ENCODE measurements around the gene CARM1. TPM values are rescaled to one million over a fixed set of nuclear protein-coding genes. Genes with fewer than 3 reads are reported as not detected.

CARM1 gene
- polyA plus RNA-seq, 3 donors = 40.8 to 56.5 (median 46.2) TPM

DNA sequence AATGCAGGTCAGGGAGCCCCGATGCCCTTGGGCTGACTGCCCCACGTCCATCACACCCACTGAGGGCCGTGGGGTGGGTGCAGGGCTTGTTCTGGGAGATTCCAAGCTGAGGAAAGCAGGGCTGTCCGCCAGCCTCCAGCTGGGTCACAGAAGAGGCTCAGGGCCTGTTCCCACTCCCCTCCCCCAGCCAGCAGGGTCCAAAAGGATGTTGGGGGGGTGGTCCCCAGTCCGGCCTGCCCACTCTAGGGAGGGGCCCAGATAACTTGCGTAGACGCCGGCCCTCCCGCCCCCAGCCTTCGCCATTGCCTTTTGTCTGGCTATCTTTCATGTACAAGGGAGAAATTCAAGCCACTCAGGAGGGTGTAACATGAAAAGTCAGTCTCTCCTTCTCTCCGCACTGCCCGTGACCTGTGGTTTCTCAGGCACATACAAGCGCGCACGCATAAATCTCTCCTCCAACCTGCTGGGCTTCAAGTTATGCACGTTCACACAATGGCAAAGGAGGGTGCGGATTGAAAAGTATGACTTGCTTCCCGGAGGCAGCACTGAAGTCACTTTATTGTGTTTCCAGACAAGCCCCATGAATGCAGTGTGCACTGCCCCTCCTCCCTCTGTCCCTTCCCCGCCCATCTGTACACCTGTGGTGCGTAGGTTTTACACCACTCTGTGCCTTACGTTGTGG, 20.2 kb downstream of the CARM1 start:
- DNase-seq (ENCODE audit: extremely low read depth in 1 of 11, low read depth in 9 of 11, low spot score in 4 of 11) = peak in 5 of 11 donors; percentile 64 to 77 (median 71)

DNA sequence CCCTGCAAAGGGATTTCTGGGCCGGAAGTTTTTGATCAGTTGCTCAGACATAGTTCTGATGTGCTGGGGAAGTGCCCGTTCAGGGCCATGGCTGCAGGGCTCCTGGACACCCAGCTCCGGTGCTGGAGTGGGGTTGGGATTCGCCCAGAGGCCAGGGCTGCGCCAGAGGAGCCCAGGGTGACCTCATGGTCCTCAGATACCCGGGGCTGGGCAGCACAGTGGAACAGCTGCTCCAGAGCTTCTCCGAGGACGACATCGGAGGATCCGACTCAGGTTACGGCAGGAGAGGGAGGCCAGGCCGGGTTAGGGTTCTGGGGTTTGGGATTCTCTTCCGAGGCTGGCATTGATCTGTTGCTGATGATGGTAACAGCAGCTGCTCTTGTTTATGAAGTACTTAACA, 20.9 kb downstream of the CARM1 start:
- no peak for DNase-seq (ENCODE audit: extremely low read depth in 1 of 11, low read depth in 9 of 11, low spot score in 4 of 11)

DNA sequence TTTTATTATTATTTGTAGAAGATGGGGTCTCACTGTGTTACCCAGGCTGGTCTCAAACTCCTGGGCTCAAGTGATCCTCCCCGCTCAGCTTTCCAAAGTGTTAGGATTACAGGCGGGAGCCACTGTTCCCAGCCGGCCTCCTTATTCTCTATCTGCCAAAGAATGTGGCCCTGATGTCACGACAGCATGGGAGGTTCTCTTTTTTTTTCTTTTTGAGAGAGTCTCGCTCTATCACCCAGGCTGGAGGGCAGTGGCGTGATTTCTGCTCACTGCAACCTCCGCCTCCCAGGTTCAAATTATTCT, 23.5 kb downstream of the CARM1 start:
- no peak for DNase-seq (ENCODE audit: extremely low read depth in 1 of 11, low read depth in 9 of 11, low spot score in 4 of 11)

DNA sequence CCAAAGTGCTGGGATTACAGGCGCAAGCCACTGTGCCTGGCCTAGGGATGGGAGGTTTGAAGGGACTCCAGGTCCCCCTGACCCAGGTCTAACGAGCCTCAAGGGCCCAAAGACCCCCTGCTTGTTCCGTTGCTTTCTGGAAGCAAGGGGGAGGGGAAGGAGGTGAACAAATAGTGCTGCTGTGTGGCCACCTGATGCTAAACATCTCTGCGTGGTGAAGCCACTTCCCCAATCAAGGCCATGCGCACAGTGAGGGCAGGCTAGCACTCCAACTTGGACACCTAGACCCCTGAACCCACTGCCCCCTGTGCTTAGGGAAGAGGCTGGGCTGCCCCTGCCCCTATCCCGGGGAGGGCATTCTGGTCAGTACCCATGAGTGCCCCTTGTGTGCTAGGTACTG, 24.0 kb downstream of the CARM1 start:
- DNase-seq (ENCODE audit: extremely low read depth in 1 of 11, low read depth in 9 of 11, low spot score in 4 of 11) = no peak

DNA sequence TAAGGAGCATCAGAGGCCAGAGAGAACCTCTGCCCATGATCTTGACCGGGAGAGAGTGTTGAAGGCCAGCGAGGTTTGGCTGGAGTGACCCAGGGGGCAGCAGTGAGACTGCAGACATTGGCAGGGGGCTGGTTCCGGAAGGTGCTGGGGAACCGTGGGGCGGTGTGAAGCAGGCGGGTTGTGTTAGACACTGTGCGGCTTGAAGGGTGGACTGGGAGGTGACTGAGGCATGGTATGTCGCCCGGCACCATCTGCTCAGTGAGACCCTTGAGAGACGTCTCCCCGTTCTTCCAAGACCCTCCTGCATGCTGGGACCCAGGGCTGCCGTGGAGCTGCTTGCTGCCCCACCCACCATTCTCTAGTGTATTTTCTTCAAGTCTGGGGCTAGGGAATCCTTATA, 24.6 kb downstream of the CARM1 start:
- DNase-seq (ENCODE audit: extremely low read depth in 1 of 11, low read depth in 9 of 11, low spot score in 4 of 11) = no peak

DNA sequence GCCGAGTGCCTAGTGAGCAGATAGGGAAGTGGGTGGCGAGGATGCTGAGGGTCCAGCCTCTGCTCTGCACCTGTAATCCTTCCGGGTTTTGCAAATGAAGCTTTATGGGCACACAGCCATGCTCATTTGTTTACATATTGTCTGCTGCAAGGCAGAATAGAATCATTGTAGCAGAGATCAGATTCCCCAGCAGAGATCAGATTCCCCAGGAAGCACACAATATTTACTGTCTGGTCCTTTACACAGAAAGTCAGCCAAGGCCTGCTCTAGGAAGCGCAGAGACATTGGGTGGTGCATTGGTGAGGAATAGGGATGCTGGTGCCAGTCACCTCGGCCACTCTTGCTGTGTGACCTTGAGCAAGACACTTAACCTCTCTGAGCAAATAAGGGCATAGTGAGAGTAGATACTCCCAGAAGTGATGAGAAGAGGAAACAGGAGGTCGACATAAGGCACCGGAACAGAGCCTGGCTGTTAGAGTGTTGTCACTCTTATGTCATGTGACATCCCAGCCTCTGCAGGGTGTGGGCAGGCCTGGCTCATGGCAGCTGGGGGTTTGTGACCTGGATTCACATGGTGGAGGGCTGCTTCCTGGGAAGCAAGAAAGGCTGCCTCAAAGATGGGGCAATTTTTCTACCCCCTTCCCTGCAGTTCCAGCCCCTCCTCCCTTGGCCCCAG, 25.6 kb downstream of the CARM1 start:
- DNase-seq (ENCODE audit: extremely low read depth in 1 of 11, low read depth in 9 of 11, low spot score in 4 of 11) = no peak

DNA sequence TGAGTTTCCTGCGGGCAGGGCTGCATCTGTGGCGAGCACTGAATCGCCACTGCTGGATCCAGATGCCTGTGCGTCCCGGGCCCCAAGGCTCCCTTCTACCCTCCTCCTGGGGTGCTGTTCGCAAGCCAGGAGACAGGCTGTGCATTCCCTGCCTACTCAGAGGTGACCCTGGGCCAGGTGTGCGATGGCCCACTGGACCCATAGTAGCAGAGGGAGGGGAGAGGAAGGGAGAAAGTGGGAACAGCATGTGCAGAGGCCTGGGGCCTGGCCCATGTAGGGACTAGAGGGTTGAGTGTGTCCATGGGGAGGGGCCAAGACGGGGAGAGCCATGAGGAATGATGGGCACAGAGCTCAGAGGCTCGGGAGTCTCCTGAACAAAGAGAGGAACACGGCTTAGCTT, 27.3 kb downstream of the CARM1 start:
- no peak for DNase-seq (ENCODE audit: extremely low read depth in 1 of 11, low read depth in 9 of 11, low spot score in 4 of 11)

DNA sequence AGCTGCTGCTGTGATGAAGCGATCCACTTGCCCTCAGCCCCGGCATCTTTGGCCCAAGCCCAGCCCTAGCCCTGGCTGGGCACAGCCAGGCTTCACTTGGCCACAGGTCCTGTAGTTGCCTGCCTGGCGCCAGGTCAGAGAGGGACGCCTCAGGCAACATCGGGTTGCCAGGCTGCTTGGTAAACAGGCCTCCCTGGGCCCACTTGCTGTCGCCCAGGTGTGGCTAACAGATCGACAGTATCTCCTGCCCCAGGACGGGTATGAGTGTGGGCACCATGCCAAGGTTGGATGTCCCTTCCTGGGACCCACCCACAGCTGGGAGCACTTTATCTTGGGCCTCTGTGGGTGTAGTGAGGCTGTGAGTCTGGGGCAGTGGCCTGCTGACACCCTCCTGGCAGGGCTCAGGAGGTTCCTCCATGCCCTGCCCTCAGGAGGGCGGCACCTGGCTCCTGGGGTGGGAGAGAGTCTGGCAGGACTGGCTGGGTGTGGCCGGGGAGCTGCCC, 27.8 kb downstream of the CARM1 start:
- no peak for DNase-seq (ENCODE audit: extremely low read depth in 1 of 11, low read depth in 9 of 11, low spot score in 4 of 11)

DNA sequence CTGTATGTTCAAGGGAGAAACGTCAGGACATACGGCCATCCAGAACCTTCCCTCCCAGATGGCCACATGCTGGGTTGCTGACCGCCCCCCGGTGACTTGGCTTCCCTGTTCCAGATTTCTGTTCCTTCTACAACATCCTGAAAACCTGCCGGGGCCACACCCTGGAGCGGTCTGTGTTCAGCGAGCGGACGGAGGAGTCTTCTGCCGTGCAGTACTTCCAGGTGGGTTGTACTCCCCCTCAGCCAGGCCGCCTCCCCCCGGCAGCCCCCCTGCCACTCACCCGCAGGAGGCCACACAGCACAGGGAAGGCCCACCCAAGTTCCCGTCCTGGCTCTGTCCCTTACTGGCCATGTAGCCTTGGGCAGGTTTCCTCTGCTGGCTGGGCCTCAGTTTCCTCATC, 36.6 kb downstream of the CARM1 start:
- no peak for DNase-seq (ENCODE audit: extremely low read depth in 1 of 11, low read depth in 9 of 11, low spot score in 4 of 11)

DNA sequence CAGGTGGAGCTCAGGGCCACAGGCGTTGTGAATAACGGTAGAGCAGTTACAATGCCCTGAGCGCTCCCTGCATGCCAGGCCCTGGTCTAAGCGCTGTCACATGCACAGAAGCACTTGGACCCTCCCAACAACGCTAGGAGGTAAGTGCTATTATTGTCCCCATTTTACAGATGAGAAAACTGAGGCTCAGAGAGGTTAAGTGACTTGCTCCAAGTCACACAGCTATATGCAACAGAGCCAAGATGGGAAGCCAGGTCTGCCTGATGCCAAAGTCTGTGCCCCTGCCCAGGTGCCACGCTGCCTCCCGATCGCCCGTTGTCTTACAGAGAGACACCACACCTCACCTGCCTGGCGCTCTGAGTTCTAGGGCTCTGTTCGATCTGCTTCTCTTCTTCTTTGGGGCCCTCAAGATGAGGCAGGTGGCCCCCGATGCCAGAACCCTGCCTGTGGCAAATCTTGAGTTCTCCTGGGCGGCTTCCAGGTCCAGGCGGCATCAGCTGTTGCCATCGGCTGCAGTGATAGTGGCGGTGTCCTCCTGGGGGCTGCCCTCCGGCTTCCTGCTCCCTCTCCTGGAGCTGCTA, 37.1 kb downstream of the CARM1 start:
- DNase-seq (ENCODE audit: extremely low read depth in 1 of 11, low read depth in 9 of 11, low spot score in 4 of 11) = no peak

DNA sequence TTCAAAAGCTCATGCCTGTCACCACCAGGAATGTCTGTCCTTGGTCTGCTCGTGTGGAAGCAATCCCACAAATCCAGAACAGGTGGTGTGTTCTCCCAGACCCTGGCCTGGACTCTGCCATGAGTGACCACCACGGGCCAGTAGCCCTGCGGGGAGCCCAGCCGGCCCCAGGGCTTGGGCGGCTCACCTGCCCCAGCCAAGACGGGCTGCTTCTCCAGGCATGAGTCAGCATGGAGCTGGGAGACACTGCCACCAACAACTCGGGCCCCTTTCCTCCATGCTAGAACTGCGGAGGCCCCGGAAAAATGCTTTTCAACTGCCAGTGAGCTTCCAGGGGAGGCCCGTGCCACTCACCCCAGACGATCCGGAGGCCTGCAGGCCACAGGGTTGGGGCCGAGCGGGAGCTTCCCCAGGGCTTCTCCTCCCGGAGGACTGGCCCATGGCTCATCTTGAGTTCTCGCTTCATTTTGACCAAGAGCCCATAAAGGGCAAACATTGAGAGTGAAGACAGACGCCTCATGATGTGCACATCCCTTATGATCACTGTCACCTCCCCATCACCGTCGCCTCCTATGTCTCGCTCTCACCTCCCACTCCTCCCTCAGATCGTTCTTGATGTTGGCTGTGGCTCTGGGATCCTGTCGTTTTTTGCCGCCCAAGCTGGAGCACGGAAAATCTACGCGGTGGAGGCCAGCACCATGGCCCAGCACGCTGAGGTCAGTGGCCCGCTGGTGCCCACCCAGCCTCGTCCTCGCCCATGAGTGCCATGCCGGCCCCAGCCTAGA, 40.4 kb downstream of the CARM1 start:
- DNase-seq (ENCODE audit: extremely low read depth in 1 of 11, low read depth in 9 of 11, low spot score in 4 of 11) = no peak

DNA sequence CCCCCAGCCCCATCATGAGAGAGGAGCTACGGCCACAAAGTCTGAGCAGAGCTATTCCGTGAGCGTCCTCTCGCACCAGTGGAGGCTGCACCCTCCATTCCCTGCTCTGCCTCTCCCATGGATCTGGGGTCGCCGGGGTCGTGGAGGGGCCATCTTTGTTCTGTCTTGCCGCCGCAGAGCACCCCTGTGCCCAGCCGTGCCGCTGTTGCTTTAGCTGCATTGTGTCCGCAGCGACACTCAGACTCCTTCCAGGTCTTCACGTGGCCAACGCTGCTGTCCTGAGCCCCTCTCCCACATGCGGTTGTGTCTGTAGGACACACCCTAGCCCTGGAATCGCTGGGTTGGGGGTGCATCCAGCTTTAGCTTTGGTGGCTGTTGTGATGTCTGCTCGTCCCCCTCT, 41.3 kb downstream of the CARM1 start:
- DNase-seq (ENCODE audit: extremely low read depth in 1 of 11, low read depth in 9 of 11, low spot score in 4 of 11) = no peak

DNA sequence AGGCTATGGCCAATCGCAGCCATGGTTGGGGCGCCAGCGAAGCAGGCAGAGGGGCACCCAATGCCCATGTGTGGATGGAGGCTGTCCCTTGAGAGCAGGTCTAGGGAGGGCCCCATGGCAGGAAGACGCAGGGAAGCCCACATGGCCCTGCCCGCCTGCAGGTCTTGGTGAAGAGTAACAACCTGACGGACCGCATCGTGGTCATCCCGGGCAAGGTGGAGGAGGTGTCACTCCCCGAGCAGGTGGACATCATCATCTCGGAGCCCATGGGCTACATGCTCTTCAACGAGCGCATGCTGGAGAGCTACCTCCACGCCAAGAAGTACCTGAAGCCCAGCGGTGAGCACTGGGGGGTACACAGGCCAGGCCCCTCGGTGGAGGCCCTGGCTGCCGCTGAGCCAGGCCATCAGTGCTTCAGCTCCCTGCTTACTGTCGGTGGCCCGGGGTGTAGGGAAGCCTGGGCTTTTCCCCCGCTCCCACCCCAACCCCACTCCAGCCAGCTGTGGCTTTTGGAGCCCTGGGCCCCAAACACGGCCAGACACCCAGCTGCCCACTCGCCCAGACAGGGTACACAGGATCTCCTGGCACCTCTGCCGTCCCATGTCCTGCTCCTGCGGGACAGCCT, 42.5 kb downstream of the CARM1 start:
- DNase-seq (ENCODE audit: extremely low read depth in 1 of 11, low read depth in 9 of 11, low spot score in 4 of 11) = no peak

DNA sequence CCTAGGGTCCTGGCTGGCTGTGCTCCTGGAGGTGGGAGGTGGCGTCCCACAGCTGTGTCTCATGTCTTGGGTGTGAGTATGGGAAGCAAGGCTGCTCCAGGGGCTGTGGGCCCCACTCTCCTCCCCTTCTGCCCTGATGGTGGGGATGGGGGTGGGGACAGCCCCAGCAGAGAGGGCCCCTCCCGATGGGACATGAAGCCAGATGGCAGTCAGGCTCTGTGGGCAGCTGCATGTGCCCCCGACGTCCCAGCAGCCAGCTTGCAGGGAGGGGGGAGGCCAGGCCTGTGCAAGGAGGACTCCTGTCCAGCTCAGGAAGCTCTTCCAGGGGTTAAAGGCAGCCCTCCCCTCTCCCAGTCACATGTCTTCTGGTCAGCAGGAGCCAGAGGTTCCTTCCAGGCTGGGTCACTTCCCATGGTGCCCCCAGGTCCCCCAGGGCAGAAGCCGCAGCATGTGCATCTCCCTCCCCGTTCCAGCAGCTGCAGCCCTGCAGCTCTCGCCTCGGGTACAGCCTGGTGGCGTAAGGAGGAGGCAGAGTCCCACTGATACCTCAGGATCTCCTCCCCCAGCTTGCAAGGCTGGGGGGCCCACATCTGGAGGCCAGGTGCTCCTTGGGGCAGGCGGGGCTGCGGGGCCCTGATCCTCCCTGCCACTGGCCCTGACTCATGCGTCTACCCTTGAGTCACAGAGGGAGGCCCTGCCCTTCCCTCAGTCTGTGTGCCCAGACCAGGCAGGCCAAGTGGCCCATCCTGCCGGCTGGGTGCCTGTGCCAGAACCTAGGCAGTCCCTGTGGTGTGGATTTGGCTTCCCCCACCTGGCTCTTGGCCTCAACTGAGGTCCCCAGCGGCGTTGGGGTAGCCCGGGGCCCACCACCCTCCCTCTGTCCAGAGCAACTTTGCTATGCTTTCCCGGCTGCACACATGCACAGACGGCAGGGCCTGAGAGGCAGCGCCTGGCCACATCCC, 44.1 kb downstream of the CARM1 start:
- no peak for DNase-seq (ENCODE audit: extremely low read depth in 1 of 11, low read depth in 9 of 11, low spot score in 4 of 11)

DNA sequence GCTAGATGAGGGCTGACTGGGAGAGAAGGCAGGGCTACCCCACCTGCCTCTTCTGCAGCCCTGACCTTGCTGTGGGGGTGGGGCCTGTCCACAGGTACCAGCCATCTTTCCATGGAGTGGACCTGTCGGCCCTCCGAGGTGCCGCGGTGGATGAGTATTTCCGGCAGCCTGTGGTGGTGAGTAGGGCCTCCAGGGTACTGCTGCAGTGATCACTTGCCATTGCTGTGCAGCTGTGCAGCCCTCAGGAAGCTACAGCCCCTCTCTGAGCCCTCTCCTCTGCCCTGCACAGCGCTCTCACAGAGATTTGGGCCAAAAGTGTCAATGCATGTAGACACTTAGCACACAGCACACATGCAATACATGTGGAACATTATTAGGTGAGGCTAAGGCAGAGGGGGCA, 45.2 kb downstream of the CARM1 start:
- DNase-seq (ENCODE audit: extremely low read depth in 1 of 11, low read depth in 9 of 11, low spot score in 4 of 11) = no peak

DNA sequence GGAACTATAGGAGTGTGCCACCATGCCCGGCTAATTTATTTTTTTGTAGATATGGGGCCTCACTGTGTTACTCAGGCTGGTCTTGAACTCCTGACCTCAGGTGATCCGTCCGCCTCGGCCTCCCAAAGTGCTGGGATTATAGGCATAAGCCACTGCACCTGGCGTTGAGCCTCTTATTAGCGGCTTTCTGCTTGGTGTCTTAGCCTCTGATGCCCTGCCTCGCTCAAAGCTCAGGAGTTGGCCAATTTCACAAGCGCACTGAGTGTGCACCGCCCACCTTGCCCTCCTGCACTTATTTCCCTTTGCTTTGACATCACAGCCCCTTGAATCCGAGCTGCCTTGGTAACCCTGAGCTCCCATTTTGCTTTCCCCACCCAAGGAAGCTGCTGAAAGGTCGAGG, 47.0 kb downstream of the CARM1 start:
- no peak for DNase-seq (ENCODE audit: extremely low read depth in 1 of 11, low read depth in 9 of 11, low spot score in 4 of 11)

DNA sequence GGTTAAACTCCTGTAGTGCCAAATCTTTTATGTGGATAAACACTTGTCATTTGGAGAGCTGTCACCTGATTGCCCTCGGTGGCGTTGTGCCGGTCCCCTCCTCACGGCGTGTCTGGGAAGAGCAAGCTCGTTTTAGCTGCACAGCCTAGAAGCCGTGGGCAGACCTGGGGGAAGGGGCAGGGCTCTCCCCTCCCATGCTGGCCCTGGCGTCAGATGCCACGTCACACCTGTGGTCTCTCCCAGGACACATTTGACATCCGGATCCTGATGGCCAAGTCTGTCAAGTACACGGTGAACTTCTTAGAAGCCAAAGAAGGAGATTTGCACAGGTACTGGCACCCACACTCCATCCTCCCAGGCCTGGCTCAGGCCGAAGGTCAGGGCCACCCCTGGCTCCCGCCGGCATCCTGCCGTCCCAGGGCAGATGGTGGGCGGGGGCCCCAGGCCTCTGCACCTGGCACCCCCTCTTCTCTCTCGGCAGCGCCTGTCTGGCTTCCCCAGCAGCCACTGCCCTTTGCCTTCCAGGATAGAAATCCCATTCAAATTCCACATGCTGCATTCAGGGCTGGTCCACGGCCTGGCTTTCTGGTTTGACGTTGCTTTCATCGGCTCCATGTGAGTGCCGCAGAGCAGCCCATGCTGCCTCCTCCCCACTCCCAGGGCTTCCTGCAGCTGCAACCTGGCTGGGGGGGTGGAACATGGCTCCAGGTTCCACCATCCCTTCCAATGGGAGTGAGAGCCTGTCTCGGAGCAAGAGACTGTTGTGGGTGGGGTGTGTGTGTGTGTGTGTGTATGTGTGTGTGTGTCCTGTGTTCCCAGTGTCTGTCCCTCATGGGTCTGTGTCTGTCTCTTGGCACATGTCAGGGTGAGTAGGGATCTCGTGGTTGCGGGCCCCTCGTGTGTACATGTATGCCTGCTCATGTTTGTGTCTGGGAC, 48.3 kb downstream of the CARM1 start:
- DNase-seq (ENCODE audit: extremely low read depth in 1 of 11, low read depth in 9 of 11, low spot score in 4 of 11) = no peak
